ENCODE measurements around the gene IRF1.
"Not testable (repeated sequence)": the region's sequence is repeated elsewhere in the genome, so short reads cannot be mapped to it uniquely, and the experiment has no call there.

IRF1 gene, protein sequence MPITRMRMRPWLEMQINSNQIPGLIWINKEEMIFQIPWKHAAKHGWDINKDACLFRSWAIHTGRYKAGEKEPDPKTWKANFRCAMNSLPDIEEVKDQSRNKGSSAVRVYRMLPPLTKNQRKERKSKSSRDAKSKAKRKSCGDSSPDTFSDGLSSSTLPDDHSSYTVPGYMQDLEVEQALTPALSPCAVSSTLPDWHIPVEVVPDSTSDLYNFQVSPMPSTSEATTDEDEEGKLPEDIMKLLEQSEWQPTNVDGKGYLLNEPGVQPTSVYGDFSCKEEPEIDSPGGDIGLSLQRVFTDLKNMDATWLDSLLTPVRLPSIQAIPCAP

DNA sequence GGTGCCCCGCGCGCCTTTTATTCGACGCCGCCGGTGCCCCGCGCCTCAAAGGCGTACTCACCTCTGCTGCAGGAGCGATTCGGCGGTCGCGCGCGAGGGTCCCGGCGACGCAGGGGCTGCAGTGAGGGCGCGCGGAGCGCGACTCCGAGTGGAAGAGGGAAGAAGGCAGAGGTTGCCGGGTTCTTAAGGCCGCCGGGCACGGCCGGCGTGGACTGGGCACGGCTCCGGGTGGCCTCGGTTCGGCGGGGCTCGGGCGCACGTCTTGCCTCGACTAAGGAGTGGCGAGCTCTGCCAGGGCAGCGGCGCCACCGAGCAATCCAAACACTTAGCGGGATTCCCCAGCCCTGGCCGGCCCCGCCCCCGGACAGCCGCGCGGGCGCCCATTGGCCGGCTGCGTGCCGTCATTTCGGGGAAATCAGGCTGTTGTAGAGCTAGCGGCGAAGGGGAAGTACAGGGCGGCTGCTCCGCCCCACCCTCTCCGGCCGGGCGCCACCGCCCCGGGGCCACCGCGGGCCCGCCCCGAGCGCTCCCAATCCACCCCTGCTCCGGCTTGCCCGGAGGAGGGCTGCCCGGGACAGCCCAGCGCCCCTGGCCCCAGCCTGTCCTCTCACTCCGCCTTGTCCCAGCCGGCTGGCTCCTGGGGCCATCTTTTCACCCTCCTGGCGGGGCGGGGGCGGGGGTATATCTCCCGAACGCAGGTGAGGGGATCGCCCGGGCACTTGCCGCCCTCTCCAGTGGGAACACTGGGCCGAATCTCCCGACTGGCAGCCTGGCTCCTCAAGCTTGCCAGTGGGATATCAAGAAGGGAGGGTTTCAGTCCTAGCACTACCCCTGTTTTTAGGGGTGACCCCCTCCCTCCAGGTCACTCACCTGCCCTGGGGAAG, at the start of gene IRF1:
Gene IRF1 (minus strand): TSS at position 290 of the 884 bp plus-strand sequence. CDS start 1,295 bp downstream, outside the sequence.
- DNase-seq = peak; percentile 50

DNA sequence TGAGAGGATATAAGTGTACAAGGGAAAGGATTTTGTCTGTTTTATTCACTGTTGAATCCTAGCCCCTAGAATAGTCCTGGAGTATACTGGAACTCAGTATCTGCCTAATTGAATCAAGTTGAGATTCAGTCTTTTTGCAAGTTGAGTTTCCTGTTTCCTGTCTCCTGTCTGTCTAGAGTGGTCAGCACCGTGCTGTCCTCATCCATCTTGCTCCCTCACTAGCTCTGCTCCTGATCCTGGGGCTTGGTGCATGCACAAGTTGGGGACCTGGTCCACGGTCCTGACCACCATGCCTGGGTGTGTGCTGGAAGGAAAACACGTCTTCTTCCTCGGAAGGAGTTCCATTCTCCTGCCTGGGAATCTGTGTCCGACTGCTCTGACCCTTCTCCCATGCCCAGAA, 49.6 kb upstream of the IRF1 start:
- DNase-seq = no peak

DNA sequence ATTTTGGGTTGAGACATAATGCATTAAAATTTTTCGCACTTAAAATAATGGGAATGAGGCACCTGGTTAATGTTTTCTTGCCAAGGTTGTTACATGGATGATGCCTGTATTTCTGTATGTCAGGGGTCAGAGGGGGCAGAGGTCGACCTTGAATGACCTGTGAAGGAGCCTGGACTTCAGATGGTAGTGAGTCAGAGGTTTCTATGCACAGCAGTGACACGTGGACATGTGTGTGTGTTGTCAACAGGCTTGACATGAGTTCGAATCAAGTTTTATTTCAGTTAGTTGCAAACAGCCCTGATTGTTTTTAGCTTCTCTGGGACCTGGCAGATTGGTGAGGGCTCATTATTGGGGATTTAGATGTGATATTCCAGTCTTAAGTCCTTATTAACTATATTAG, 49.1 kb upstream of the IRF1 start:
- no peak for DNase-seq

DNA sequence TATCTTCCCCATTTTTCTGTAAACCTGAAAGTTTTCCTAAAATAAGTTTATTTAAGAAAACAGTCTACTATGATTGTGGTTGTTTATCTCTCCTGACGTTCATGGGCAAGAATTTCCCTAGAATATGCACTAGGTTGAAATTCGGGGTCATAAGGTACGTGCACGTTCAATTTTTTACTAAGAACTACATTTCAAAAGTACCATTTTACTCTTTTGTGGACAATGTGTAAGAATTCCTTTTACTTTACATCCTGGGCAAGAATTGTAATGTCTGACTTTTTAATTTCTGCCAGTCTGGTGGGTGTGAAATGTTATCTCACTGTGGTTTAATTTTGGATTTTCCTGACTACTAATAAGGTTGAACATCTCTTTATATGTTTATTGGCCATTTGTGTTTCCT, 40.4 kb upstream of the IRF1 start:
- no peak for DNase-seq

DNA sequence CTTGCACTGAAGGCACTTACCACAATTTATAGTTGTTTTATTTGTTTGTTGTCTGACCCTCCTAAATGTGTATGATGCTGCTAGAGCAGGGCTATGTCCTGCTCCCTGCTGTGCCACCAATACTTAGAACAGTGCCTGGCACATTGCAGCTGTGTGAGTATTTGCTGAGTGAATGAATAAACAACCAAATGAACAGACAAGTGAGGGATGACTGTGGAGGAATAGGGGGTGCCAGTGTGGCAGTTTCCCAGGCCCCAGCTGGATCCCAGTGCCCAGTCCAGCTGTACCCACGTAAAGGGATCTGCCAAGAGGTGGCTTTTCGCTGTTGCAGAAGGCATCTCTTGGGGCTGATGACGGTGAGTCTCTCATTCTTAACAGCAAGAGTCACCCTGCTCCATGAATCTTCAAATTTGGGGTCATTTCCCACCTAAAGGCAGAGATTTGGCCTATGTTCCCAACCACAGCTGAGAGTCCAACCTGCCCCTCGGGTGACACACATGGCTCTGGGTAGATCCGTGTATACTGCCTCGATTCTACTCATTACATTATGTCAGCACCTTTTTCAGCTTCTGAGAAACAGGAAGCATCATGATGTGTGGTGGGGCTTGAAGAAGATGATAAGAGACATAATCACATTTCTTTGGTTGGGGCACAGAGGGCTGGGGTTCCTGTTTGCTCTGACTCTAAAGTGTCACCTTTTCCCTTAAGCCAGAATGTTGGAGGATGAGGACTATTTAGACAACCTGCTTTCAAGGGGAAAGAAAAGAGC, 38.5 kb upstream of the IRF1 start:
- DNase-seq = no peak

DNA sequence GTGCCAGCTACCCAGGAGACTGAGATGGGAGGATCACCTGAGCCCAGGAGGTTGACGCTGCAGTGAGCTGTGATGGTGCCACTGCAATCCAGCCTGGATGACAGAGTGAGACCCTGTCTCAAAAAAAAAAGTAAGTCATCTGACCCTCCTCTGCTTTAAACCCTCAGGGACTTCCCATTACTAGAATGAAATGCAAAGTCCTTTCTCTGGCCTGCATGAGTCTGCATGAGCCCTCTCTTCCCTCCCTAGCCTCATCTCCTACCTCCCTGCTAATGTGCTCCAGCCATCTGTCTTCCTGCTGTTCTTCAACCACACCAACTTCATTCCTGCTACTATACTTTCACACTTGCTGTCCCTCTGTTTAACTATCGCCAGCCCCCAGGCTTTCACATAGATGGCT, 37.4 kb upstream of the IRF1 start:
- no peak for DNase-seq

DNA sequence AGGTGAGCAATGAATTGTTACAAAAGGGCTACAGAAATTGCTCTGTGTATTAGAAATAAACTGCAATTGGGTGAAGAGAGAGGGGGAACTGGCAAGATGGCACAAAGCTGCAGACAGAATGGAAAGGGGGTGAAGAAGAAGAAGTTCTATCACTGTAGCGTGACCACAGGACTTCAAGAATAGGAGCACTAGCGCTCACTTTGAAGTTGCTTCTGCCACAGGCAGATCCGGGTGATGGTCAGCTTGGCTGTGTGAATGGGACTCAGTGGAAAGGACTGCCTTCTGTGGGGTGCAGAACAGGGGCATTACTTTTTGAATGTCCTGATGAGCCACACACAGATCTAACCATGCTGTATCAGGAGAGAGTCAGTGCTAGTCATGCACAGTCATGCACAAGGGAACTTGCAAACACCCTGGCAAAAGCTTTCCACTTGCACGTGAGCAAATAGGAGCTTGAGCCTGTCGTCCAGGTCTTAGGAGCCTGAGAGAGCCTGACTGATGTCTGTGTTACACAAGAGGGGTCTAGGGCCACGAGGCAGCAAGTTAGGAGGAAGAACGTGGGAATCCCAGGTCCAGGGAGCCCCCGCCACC, 36.5 kb upstream of the IRF1 start:
- no peak for DNase-seq

DNA sequence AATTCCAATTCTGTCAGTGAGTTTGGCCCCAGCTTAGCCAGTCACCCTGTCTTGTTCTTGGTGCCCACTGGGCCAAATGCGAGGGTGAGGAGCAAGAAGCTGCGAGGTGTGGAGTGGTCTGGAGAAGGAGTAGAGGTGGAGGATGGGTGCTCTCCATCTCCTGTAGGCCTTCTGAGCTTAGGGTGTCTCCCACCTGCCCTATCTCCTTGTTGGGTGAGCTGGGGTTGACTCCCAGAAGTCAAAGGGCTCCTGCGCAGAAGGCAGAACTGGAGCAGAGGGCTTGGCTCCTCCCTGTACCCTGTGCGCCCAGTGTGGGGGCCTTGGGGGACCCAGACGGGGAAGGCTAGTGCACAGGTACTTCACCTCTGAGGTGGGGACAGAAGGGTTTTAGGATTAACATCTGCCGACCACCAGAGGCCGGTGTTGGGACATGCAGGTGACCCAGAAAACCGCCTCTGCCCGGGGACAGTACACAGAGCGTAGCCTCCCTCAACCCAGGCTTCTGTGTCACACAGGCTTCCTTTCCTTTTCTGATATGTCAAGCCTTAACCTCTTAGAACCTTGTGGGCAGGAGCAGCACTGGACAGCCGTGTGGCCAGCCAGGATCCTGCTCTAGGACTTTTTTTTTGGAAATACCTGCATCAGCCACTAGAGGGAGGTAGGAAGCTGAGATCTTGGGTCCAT, 35.9 kb upstream of the IRF1 start:
- DNase-seq = peak; percentile 27

DNA sequence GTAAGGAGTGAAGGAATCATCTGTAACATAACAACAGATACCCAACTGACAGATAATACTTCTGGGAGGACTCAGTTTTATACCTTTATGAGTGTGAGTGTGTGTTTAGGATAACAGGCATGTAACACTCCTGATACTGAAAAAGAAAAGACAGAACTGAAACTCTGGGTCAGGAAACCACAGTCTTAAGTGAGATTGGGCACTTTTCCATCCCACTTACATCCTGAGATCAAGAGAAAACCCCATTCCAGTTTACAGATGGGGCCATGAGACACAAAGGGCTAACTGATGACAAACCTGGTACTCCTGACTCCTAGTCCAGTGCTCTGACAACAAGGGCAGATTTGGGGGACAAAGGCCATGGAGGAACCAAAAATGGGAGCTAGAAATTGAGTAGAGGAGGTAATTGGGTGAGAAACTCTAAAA, 34.7 kb upstream of the IRF1 start:
- no peak for DNase-seq

DNA sequence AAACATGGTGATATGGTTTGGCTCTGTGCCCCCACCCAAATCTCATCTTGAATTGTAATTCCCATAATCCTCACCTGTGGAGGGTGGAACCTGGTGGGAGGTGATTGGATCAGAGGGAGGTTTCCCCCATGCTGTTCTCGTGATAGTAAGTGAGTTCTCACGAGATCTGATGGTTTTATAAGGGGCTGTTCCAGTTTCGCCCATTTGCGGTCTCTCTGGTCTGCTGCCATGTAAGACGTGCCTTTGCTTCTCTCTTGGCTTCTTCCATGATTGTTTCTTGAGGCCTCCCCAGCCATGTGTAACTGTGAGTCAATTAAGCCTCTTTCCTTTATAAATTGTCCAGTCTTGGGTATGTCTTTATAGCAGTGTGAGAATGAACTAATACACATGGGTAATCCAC, 34.3 kb upstream of the IRF1 start:
- not testable (repeated sequence) for DNase-seq

DNA sequence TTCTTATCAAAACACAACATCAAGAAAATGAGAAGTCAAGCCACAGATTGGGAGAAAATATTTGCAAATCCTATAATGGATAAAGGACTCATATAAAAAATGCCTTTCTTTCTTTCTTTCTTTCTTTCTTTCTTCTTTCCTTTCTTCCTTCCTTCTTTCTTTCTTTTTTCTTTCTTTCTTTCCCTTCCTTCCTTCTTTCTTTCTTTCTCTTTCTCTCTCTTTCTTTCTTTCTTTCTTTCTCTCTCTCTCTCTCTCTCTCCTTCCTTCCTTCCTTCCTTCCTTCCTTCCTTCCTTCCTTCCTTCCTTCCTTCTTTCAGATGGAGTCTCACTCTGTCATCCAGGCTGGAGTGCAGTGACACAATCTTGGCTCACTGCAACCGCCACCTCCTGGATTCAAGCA, 31.5 kb upstream of the IRF1 start:
- DNase-seq = not testable (repeated sequence)

DNA sequence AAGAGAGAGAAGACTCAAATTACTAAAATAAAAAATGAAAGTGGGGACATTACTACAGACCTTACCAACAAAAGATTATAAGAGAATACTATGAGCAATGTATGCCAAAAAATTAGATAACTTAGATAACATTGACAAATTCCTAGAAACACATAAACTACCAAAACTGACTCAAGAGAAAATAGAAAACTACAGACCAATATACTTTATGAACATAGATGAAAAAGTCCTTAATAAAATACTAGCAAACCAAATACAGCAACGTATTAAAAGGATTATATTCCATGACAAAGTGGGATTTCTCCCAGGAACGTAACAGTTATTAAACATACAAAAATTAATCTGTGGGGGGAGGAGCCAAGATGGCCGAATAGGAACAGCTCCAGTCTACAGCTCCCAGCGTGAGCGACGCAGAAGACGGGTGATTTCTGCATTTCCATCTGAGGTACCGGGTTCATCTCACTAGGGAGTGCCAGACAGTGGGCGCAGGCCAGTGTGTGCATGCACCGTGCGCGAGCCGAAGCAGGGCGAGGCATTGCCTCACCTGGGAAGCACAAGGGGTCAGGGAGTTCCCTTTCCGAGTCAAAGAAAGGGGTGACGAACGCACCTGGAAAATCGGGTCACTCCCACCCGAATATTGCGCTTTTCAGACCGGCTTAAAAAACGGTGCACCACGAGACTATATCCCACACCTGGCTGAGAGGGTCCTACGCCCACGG, 23.2 kb upstream of the IRF1 start:
- DNase-seq = not testable (repeated sequence)

DNA sequence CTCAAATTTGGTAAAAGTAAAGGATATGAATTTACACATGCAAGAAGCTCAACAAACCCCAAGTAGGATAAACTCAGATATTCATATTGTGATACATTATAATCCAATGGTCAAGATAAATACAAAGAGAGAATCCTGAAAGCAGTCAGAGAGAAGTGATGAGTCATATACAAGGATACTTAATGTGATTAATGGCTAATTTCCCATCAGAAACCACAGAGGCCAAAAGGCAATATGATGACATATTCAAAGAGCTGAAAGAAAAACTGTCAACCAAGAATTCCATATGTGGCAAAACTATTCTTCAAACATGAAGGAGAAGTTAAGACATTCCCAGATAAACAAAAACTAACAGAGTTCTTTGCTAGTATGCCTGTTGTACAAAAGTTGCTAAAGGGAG, 19.5 kb upstream of the IRF1 start:
- no peak for DNase-seq

DNA sequence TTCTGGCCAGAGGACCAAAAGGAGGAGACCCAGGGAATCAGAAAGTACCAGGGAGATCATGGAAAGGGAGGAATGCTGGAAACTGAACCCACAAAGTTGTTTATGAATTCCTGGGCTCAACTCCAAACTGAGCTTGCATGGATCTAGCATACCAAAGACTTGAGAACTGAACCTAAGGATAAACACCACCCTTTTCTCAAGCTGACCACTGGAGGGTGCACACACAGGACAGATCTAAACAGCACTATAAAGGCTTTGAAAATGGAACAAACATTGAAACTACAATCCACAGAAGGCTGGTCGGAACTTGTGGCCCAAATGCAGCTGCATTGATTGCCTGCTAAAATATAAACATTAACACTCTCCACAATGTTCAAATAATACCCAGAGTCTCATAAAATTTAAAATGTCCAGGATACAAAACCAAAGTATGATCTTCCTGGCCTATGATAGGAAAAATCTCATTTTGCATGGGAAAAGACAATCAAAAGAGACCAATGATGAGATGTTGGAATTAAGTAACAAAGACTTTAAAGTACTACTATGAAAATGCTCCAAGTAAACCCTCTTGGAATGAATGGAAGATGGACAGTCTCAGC, 15.6 kb upstream of the IRF1 start:
- DNase-seq = no peak

DNA sequence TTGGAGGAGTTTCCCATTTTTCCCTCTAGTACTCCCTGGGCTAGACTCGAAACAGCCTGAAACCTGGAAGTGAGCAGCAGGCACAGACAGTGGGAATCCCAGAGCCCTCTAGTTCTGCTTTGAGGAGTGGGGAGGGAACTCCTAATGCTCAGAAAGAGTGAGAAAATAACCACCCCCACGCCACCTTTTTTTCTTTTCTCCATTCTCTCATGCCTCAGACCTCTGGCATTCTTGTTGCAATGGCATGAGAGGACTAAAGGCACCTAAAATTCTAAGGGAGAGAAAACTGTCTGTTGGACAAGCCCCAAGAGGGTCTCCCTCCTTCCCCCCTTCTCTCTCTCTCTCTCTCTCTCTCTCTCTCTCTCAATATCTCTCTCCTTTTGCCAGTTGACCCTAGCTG, 15.1 kb upstream of the IRF1 start:
- no peak for DNase-seq

DNA sequence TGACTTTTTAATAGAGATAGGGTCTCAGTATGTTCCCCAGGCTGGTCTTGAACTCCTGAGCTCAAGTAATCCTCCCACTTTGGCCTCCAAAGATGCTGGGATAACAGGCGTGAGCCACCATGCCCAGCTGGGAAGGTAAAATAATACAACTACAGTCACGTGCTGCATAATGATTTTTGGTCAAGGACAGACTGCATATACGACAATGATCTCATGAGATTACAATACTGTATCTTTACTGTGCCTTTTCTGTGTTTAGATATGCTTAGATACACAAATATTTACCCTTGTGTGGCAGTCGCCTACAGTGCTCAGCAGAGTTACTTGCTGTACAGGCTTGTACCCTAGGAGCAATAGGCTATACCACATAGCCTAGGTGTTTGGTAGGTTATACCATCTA, 14.2 kb upstream of the IRF1 start:
- DNase-seq = no peak

DNA sequence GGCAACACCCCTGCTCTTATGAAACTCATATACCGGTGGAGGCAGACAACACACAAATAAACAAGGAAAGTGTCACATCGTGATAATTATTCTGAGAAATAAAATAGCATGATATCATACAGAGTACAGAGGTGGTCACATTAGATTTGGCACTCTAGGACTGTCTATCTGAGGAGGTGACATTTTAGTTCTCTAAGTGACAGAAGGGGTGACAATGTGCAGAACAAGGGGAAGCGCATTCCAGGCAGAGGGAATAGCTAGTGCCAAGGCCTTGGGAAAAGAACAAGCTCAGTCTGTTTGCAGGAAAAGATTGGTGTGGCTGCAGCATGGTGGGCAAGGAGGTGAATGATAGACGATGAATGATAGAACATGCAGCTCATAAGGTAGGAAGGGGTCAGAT, 12.7 kb upstream of the IRF1 start:
- no peak for DNase-seq

DNA sequence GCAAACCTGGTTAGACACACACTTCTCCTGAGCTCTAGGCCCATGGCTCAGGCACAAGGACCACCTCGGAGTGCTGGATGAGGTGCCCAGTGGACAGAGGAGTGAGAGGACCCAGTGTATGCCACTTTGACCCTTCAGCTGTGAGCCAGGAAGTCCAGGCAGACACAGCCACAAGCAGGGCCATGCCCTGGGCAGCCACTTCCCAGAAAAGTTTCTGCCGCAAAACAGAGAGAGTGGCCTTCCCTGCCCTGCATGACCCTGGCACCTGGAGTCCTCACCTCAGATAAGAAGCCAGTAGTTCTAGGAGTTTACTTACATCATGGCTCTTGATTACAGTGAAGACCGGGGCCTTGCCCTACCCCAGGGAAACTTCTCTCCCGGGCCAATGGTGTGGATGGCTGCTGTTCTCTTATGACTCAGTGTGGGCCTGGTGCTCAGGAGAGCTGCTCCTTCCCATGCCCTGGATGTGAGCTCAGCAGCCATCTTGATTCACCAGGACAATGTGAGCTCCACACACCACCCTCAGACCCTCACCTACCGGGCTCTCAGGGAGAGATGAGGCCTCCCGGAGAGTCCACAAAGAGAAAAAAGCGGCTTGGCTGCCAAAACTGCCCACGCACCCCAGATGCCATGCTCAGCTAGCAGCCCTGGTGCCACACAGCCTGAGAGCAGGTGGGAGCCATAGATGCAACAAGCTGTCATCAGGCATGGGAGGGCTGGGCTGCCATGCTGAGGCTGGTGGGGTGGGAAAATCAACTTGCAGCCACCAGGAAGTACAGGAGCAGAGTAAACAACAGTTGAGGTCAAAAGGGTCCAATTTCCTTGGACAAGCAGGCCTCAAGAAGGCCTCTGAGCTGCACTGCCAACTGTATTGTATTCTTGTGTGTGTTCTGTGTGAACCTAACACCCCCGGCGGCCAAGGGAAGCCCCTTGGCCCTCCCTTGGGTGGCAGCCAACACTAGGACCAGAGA, 11.7 kb upstream of the IRF1 start:
- no peak for DNase-seq

DNA sequence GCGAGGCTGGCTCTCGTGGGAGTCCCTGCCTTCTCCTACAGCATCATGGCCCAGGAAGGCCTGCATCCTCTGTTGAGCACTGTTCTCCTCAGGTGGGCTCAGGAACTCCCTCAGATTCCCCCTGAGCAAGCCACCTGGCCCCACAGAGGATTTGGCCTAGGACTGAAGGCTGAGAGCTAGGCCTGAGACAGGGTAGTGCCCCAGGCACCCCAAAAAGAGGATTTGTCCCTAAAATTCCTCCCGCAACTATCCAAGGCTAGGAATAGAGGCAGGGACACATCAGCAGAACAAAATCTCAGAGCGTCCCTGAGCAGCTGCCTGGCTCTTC, 11.0 kb upstream of the IRF1 start:
- DNase-seq = no peak

DNA sequence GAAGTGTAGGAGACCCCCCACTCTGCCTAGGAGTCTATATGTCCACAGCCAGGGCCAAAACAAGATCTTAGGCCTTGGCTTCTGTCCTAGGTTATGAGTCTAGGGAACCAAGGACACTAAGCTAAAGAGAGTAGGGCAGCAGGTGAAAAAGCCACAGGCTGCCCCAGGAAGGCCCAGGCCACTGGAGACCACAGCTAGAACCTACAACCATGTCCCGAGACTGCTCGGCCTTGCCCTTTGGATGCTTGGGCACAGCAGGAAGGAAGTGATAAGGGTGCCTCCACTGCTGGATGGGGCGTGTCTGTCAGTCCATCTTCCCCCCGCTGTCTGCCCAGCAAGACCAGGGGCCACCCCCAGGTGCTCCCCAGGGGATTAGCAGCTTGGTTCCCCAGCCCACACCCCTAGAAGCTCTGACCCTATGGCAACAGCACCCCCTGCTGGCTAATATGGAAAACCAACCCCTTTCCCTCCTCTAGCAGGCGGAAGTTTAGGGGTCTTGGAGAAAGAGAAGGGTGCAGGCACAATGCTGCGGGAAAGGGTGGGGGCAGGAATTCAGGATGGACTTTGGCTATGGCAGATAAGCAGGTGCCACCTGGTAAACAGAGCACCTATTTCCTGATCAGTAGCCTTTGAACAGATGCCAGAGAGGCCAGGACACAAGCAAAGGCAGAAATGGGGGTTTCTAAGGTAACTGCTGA, 10.5 kb upstream of the IRF1 start:
- no peak for DNase-seq
